ENCODE results near the gene NSG2.

NSG2 gene

DNA sequence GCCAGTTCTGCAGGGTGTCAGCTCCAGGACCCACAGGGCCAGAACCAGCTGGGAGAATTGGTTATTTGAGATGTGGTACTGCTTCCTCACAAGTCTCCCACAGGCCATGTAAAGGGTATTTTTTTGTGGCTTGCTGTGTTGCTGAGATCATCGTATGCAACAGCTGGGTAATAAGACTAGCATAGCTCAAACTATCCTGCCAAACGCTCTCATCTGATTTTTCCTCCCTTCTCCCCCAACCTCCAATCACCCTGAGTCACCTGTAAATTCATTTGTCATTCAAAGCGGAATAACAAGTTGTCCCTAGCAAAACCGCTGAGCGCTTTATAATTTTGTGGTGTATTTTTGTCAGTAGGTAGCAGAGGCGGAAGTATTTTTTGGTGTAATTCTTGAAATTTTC, 63.2 kb downstream of the NSG2 start:
- in situ Hi-C loops (cut with HindIII; ENCODE audit: low sequenced_read_pairs): no loop called here
- TF ChIP-seq, protein P1, sequence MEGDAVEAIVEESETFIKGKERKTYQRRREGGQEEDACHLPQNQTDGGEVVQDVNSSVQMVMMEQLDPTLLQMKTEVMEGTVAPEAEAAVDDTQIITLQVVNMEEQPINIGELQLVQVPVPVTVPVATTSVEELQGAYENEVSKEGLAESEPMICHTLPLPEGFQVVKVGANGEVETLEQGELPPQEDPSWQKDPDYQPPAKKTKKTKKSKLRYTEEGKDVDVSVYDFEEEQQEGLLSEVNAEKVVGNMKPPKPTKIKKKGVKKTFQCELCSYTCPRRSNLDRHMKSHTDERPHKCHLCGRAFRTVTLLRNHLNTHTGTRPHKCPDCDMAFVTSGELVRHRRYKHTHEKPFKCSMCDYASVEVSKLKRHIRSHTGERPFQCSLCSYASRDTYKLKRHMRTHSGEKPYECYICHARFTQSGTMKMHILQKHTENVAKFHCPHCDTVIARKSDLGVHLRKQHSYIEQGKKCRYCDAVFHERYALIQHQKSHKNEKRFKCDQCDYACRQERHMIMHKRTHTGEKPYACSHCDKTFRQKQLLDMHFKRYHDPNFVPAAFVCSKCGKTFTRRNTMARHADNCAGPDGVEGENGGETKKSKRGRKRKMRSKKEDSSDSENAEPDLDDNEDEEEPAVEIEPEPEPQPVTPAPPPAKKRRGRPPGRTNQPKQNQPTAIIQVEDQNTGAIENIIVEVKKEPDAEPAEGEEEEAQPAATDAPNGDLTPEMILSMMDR (IDR thresholded peaks at IDR 0.05; ENCODE audit: low read depth, low read length): no peak
- H3K4me3 ChIP-seq (ENCODE audit: low read depth, low read length): no peak overlapping the region
- DNase-seq (ENCODE audit: low read depth, low spot score): no peak

DNA sequence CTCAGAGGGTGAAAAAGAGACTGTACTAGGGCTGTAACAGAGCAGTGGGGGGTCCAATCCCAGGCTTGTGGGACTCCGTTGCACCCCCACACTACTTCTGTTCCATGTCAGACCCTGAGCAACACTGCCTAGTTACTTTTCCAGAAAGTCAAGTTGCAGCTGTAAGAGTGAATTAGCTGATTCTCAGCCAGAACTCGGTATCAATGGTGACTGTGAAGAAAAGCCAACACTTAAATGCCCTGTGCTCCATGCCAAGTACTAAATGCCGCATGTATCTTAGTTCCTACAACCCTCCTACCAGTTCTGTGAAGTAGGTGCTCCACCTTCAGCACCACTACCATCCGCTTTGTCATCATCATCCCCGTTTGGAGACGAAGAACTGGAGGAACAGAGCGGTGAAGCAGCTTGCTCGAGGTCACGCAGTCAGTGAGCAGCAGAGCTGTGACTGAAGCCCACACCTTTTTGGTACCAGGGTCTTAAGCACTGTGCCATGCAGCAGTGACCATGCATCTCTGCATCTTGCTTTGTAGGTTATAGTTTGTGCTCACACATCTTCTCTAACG, 64.3 kb downstream of the NSG2 start:
- TF ChIP-seq, protein P1 (IDR thresholded peaks at IDR 0.05; ENCODE audit: low read depth, low read length): no peak
- in situ Hi-C loops (cut with HindIII; ENCODE audit: low sequenced_read_pairs): no loop called here
- DNase-seq (ENCODE audit: low read depth, low spot score): no peak
- H3K4me3 ChIP-seq (ENCODE audit: low read depth, low read length): no peak overlapping the region

DNA sequence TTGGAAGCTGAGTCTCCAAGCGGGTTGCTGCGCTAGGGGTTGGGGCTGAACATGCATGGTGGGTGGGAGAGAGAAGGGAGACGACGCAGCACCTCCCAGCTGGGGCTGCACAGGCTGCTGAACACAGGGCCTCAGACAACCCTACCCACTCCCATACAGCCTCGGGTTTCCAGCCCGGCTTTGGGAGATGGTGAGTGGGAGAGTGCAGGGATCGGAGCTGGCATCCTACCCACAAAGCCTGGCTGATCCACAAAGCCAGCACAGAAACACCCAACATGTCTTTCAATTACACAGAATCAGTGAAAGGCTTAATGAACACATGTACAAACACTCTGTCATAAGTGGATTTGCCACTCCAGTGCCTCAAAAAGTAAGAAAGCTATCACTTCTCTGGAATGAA, 64.8 kb downstream of the NSG2 start:
- in situ Hi-C loops (cut with HindIII; ENCODE audit: low sequenced_read_pairs): no loop called here
- TF ChIP-seq, protein P1 (IDR thresholded peaks at IDR 0.05; ENCODE audit: low read depth, low read length): no peak
- no peak for DNase-seq (ENCODE audit: low read depth, low spot score)
- H3K4me3 ChIP-seq (ENCODE audit: low read depth, low read length): no peak overlapping the region

DNA sequence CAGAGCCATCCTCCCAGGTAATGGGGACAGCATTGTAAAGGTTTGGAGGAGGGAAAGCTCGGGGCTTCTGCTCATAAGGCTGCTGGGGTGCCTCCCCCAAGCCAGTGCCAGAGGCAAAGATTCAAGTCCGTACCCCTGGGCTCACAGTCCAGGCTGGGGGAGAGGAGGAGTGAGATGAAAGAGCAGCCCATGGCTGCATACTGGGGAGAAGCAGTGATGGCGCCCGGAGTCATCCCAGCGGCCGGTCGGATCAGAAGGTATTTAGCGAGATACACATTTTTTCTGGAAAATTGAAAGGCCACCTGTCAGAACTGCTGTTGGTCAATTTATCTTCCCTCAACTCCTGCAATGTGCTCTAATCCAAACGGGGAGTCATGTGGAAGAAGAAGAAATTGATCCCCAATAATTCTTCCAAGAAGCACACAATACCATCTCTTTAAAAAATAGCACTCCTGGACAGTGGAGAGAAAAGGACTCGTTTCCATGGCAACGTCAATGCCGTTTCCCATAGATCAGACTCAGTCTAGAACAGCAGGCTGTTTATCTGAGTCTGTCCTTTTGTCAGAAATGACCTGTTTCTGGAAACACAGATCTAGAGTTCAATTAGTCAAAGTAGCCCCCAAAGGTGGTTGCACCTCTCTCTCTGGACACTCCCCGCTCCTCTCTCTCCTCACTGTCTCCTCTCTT, 65.9 kb downstream of the NSG2 start:
- in situ Hi-C loops (cut with HindIII; ENCODE audit: low sequenced_read_pairs): no loop called here
- TF ChIP-seq, protein P1 (IDR thresholded peaks at IDR 0.05; ENCODE audit: low read depth, low read length): no peak
- H3K4me3 ChIP-seq (ENCODE audit: low read depth, low read length): no peak overlapping the region
- no peak for DNase-seq (ENCODE audit: low read depth, low spot score)

DNA sequence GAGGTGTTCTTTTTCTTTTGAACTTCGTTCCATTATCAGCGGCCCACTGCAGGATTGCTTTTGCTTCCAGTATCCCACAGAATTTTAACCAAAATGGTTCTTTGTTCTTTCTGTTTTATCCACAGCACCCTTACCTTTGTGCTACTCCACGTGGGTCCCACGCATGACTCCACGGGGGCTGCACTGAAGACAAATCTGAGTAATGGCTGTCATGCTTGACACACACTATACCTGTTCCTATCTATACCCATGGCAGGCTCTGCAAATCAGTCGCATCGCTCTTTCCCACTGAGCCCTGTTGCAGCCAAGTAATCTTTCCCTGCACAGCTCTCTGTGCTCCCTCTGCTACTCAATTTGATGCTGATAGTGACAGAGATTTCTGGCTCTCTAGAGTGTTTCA, 69.7 kb downstream of the NSG2 start:
- no peak overlapping the region for H3K4me3 ChIP-seq (ENCODE audit: low read depth, low read length)
- in situ Hi-C loops (cut with HindIII; ENCODE audit: low sequenced_read_pairs): no loop called here
- TF ChIP-seq, protein P1 (IDR thresholded peaks at IDR 0.05; ENCODE audit: low read depth, low read length): no peak
- DNase-seq (ENCODE audit: low read depth, low spot score): no peak

DNA sequence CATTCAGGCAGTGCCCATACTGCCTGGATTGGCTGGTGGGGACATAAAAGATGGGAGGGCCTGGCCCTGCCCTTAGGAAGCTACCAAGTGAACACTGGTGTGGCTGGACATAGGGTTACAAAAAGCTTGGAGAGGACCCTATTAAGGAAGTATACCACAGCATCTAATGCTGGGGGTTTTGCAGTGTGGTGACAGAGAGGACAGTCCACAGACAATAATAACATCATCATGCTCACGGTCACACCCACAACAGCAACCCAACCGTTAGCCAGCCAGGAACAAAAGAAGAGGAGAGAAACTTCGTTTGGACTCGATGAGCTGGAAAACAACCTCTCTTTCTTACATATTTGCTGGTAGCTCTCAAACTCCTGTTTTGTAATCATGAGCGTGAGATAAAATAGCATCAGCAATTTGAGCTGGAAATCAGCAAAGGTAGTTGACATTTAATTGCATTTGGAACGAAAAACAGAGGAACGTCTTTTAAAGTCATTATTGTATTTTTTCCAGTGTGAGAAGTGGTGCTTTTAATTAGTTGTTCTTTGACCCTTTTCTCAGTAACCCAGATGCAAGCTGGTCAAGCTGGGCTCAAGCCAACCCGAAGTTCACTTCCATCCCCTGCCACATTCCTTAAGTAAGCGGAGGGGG, 73.4 kb downstream of the NSG2 start:
- no peak overlapping the region for H3K4me3 ChIP-seq (ENCODE audit: low read depth, low read length)
- no peak for DNase-seq (ENCODE audit: low read depth, low spot score)
- in situ Hi-C loops (cut with HindIII; ENCODE audit: low sequenced_read_pairs): no loop called here
- TF ChIP-seq, protein P1 (IDR thresholded peaks at IDR 0.05; ENCODE audit: low read depth, low read length): no peak

Data from astrocyte of the spinal cord (primary cell).